Measurements from ENCODE around the gene IGF2R. TPM values are rescaled to one million over a fixed set of nuclear protein-coding genes. Genes with fewer than 3 reads are reported as not detected.

Gene IGF2R
- total and polyA plus RNA-seq, 9 donors: 29.3 to 116 (median 49.2) TPM

DNA sequence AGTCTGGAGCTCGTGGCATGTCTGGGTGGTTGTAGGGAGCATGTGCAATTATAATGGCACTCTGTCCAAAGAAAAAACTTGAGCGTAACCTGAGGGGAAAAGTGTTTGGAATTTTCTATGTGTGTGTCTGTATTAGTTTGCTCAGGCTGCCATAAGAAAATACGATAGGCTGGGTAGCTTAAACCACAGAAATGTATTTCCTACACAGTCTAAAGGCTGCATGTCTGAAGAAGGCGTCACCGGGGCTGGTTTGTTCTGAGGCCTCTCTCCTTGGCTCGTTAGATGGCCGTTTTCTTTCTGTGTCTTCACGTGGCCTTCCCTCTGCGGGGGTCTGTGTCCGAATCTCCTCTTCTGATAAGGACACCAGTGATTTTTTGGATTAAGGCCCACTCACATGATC is 59.0 kb downstream of the IGF2R start:
- DNase-seq: no peak
- Histone ChIP-seq H3K4me1 (ENCODE audit: insufficient read depth) (peaks cover 2% of the 10 kb centered on the region), H3K27ac (no peak overlapping the region), H3K4me3 (no peak overlapping the region), H3K27me3 (no peaks in the 10 kb centered on the region), H3K9me3 (no peaks in the 10 kb centered on the region), H3K36me3 (no peaks in the 10 kb centered on the region)
- intact Hi-C loops (cut with DNase I): loop anchor here in 1 of 4 donors (10.0 kb wide), 1 partner anchor 53 kb away; no protein-coding TSS in a partner anchor
- 64 to 78% (median 65%) methylated on average over 10 of the region's 10 CpGs for WGBS, 3 donors
- TF ChIP-seq CTCF (IDR thresholded peaks at IDR 0.05): no peak
- no peak for TF ChIP-seq EP300 (IDR thresholded peaks at IDR 0.05)
- TF ChIP-seq POLR2A (IDR thresholded peaks at IDR 0.05): no peak

DNA sequence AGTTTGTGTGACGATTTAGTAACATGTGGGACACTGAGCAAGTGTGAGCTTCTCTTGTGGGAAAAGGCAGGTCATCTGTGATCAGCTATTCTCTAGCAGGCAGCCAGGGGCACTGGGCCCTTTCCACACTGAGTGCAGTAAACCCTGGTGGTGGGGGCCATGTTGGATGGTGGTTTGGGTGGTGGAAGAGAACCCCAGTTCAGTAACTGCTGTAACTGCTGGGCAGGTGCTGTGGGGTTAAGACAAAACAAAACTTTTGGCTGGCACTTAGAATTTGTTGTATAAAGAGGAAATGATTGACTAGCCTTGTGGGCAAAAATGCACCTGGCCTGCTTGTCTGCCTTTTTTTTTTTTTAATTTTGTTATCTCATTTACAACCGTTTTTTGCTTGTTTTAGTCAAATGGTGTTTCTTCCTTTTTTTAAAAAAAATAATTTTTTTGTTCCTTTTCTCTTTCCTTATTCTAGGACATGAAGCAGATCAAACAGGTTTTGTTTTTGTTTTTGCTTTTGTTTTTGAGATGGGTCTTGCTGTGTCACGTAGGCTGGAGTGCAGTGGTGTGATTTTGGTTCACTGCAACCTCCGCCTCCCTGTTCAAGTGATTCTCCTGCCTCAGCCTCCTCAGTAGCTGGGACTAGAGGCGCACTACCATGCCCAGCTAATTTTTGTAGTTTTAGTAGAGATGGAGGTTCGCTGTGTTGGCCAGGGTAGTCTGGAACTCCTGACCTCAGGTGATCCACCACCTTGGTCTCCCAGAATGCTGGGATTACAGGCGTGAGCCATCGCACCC is 59.8 kb downstream of the IGF2R start:
- WGBS, 3 donors: 91 to 92% (median 92%) methylated on average over 8 of the region's 8 CpGs
- Histone ChIP-seq H3K27ac (no peak overlapping the region), H3K36me3 (no peaks in the 10 kb centered on the region)

GRCh38 chr6:160029525-160029924 is 60.6 kb downstream of the IGF2R start:
- intact Hi-C loops (cut with DNase I): loop anchor here in 1 of 4 donors (10.0 kb wide), 1 partner anchor 55 kb away; no protein-coding TSS in a partner anchor
- H3K27ac ChIP-seq: peak overlapping the region in 1 of 2 donors; percentile 66
- WGBS, 3 donors: 86 to 90% (median 89%) methylated on average over 11 of the region's 11 CpGs

More for the DNA sequence above, 59.8 kb downstream of the IGF2R start:
- no peak for DNase-seq
- Histone ChIP-seq H3K9me3 (no peaks in the 10 kb centered on the region), H3K4me1 (ENCODE audit: insufficient read depth) (peaks cover 2% of the 10 kb centered on the region), H3K27me3 (no peaks in the 10 kb centered on the region), H3K4me3 (no peak overlapping the region)
- intact Hi-C loops (cut with DNase I): loop anchor here in 1 of 4 donors (10.0 kb wide), 1 partner anchor 54 kb away; no protein-coding TSS in a partner anchor
- TF ChIP-seq EP300 (IDR thresholded peaks at IDR 0.05) (no peak), CTCF (IDR thresholded peaks at IDR 0.05) (no peak), POLR2A (IDR thresholded peaks at IDR 0.05) (no peak)

GRCh38 chr6:160030103-160030502 is 61.2 kb downstream of the IGF2R start:
- Histone ChIP-seq H3K27me3 (no peaks in the 10 kb centered on the region), H3K4me3 (no peak overlapping the region), H3K36me3 (no peaks in the 10 kb centered on the region), H3K27ac (peak overlapping the region; percentile 13 to 66), H3K4me1 (ENCODE audit: insufficient read depth) (peaks cover 4% of the 10 kb centered on the region), H3K9me3 (no peaks in the 10 kb centered on the region)
- WGBS, 3 donors: 4 to 14% (median 6%) methylated on average over 5 of the region's 5 CpGs
- intact Hi-C loops (cut with DNase I): loop anchor here in 2 of 4 donors (10.0 kb wide), 2 partner anchors 45 to 55 kb away; no protein-coding TSS in a partner anchor
- peak; percentile 91 to 93 (median 91) for DNase-seq
- TF ChIP-seq POLR2A (IDR thresholded peaks at IDR 0.05) (no peak), EP300 (IDR thresholded peaks at IDR 0.05) (no peak), CTCF (IDR thresholded peaks at IDR 0.05) (no peak)

More at GRCh38 chr6:160029525-160029924, 60.6 kb downstream of the IGF2R start:
- no peaks in the 10 kb centered on the region for H3K9me3 ChIP-seq
- H3K4me3 ChIP-seq: no peak overlapping the region
- no peaks in the 10 kb centered on the region for H3K36me3 ChIP-seq
- H3K27me3 ChIP-seq: no peaks in the 10 kb centered on the region
- DNase-seq: no peak
- peaks cover 3% of the 10 kb centered on the region for H3K4me1 ChIP-seq (ENCODE audit: insufficient read depth)
- TF ChIP-seq CTCF (IDR thresholded peaks at IDR 0.05): no peak
- no peak for TF ChIP-seq EP300 (IDR thresholded peaks at IDR 0.05)
- no peak for TF ChIP-seq POLR2A (IDR thresholded peaks at IDR 0.05)
